Panc1 (cell line): ENCODE measurements around the gene RPH3AL.

ENCODE experiments used
- POLR2AphosphoS5 ChIP-seq: IDR thresholded peaks from 2 replicates; pipeline ENCODE4 v1.6.1; 2012; ENCODE audit warnings: mild to moderate bottlenecking, low read depth, low read length, moderate library complexity
- SIN3A ChIP-seq: IDR thresholded peaks from 2 replicates; pipeline ENCODE4 v1.6.1; 2012; ENCODE audit warnings: low read depth, mild to moderate bottlenecking, low read length, moderate library complexity, borderline replicate concordance; ENCODE audit not compliant: insufficient read depth
- TCF7L2 ChIP-seq: IDR thresholded peaks from 2 replicates; pipeline ENCODE4 v1.6.1; 2011; ENCODE audit warnings: mild to moderate bottlenecking, low read depth, low read length, inconsistent platforms
- TF ChIP-seq, protein P1 (sequence below): fragments of 450-650 bp; IDR thresholded peaks from 2 replicates; pipeline ENCODE4 v1.5.1; 2017; ENCODE audit warnings: mild to moderate bottlenecking
- TF ChIP-seq, protein P2 (sequence below), 2 experiments: IDR thresholded peaks; 2 replicates each; pipeline ENCODE4 v1.6.1; 2011 to 2012; ENCODE audit warnings: low read depth in 2 of 2, control low read depth in 1 of 2, low read length in 1 of 2, mild to moderate bottlenecking in 1 of 2, moderate library complexity in 1 of 2; ENCODE audit not compliant: insufficient read depth in 1 of 2

DNA sequence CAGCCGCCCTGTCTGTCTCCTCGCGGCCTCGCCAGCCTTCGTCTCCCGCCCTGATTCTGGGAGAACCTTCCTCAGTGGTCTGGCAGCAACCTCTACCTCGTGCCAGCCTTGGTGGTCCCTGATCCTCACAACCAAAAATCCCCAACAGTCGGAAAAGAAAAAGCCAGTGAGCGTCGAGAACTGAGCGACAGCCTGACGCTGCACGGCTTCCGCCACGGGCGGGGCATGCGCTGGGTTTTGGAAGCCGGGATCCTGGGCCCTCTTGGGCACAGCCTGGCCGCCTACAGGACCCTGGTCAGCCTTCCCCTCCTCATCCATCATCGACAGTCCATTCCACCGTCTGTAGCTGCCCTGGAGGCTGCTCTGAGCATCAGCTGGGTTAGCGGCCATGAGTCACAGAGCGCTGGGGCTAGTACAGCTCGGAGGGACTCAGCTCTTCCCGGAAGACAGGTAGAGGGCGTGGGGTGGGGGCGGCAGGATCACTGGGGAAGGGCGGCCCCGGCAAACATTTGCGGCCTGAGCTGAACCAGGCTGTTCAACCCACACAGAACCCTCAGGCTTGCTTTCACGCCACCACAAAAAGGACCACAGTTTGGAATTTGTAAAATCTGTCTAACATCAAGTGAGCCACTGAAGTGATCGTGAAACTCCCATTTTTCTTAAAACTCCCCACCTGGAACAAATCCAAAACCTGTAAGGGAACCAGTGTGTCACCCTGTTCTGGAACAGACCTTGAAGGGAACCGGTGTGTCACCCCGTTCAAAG, 115.8 kb downstream of the RPH3AL start:
- TF ChIP-seq, protein P1, sequence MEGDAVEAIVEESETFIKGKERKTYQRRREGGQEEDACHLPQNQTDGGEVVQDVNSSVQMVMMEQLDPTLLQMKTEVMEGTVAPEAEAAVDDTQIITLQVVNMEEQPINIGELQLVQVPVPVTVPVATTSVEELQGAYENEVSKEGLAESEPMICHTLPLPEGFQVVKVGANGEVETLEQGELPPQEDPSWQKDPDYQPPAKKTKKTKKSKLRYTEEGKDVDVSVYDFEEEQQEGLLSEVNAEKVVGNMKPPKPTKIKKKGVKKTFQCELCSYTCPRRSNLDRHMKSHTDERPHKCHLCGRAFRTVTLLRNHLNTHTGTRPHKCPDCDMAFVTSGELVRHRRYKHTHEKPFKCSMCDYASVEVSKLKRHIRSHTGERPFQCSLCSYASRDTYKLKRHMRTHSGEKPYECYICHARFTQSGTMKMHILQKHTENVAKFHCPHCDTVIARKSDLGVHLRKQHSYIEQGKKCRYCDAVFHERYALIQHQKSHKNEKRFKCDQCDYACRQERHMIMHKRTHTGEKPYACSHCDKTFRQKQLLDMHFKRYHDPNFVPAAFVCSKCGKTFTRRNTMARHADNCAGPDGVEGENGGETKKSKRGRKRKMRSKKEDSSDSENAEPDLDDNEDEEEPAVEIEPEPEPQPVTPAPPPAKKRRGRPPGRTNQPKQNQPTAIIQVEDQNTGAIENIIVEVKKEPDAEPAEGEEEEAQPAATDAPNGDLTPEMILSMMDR, result no peak
- TF ChIP-seq POLR2AphosphoS5 (no peak), SIN3A (no peak), TCF7L2 (no peak)
- TF ChIP-seq, protein P2, sequence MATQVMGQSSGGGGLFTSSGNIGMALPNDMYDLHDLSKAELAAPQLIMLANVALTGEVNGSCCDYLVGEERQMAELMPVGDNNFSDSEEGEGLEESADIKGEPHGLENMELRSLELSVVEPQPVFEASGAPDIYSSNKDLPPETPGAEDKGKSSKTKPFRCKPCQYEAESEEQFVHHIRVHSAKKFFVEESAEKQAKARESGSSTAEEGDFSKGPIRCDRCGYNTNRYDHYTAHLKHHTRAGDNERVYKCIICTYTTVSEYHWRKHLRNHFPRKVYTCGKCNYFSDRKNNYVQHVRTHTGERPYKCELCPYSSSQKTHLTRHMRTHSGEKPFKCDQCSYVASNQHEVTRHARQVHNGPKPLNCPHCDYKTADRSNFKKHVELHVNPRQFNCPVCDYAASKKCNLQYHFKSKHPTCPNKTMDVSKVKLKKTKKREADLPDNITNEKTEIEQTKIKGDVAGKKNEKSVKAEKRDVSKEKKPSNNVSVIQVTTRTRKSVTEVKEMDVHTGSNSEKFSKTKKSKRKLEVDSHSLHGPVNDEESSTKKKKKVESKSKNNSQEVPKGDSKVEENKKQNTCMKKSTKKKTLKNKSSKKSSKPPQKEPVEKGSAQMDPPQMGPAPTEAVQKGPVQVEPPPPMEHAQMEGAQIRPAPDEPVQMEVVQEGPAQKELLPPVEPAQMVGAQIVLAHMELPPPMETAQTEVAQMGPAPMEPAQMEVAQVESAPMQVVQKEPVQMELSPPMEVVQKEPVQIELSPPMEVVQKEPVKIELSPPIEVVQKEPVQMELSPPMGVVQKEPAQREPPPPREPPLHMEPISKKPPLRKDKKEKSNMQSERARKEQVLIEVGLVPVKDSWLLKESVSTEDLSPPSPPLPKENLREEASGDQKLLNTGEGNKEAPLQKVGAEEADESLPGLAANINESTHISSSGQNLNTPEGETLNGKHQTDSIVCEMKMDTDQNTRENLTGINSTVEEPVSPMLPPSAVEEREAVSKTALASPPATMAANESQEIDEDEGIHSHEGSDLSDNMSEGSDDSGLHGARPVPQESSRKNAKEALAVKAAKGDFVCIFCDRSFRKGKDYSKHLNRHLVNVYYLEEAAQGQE (IDR thresholded peaks at IDR 0.05; ENCODE audit: insufficient read depth in 1 of 2, low read depth in 2 of 2, low read length in 1 of 2), result no peak
